A673 (cell line): ENCODE results near the gene SOX21. TPM values are rescaled to one million over a fixed set of nuclear protein-coding genes. Genes with fewer than 3 reads are reported as not detected.

ENCODE experiments used
- BruUV-seq: library from RNA; stranded (reverse); fragments of 400-500 nt; replicated peaks from 2 replicates; lab custom pipeline; 2021; lab: Mats Ljungman, UMichigan
- CTCF ChIA-PET: fragments of 300-600 bp; sonication (Branson Sonifier 250); formaldehyde crosslinking; loops from one replicate; lab custom pipeline; 2022; ENCODE audit warnings: antibody characterized with exemption; lab: Charles Lee
- POLR2A ChIA-PET: fragments of 300-600 bp; sonication (Branson Sonifier 250); formaldehyde crosslinking; loops from one replicate; lab custom pipeline; 2022; ENCODE audit warnings: antibody characterized with exemption; ENCODE audit not compliant: low non-redundant PET; lab: Charles Lee
- DNase-seq: peaks from one replicate; pipeline ENCODE4 v3.0.0-alpha.2; 2015; ENCODE audit warnings: low spot score
- H3K27ac ChIP-seq: fragments of 200-600 bp; sonication (generic); 2 replicates; pipeline ENCODE4 v1.5.1; 2016; ENCODE audit warnings: mixed run types, low read depth, mild to moderate bottlenecking, mixed read lengths, antibody characterized with exemption, low read length; ENCODE audit not compliant: poor library complexity, severe bottlenecking
- H3K27me3 ChIP-seq: fragments of 200-600 bp; sonication (generic); replicated peaks from 2 replicates; pipeline ENCODE4 v1.6.1; 2017; ENCODE audit warnings: mixed run types, low read depth, mild to moderate bottlenecking, mixed read lengths, antibody characterized with exemption, low read length; ENCODE audit not compliant: insufficient read depth, poor library complexity
- H3K36me3 ChIP-seq: fragments of 200-600 bp; sonication (generic); 2 replicates; pipeline ENCODE4 v1.6.1; 2016; ENCODE audit warnings: mixed run types, mild to moderate bottlenecking, mixed read lengths, antibody characterized with exemption, low read length; ENCODE audit not compliant: insufficient read depth, poor library complexity, severe bottlenecking
- H3K4me1 ChIP-seq: fragments of 200-600 bp; sonication (generic); 2 replicates; pipeline ENCODE4 v1.6.1; 2017; ENCODE audit warnings: mixed run types, mild to moderate bottlenecking, mixed read lengths, antibody characterized with exemption, low read length; ENCODE audit not compliant: insufficient read depth, poor library complexity, severe bottlenecking
- H3K4me3 ChIP-seq: fragments of 200-600 bp; sonication (generic); 2 replicates; pipeline ENCODE4 v1.5.1; 2016; ENCODE audit warnings: low read depth, mixed run types, mild to moderate bottlenecking, mixed read lengths, low read length; ENCODE audit not compliant: poor library complexity, severe bottlenecking
- H3K9me3 ChIP-seq: fragments of 200-600 bp; sonication (generic); 2 replicates; pipeline ENCODE4 v1.6.1; 2016; ENCODE audit warnings: mixed run types, low read depth, mild to moderate bottlenecking, mixed read lengths, antibody characterized with exemption, low read length; ENCODE audit not compliant: poor library complexity, severe bottlenecking
- EZH2 ChIP-seq: fragments of 200-600 bp; sonication (generic); IDR thresholded peaks from 2 replicates; pipeline ENCODE4 v1.6.1; 2017; ENCODE audit warnings: borderline replicate concordance, low read depth, mild to moderate bottlenecking, mixed read lengths, antibody characterized with exemption, low read length; ENCODE audit not compliant: poor library complexity, severe bottlenecking
- intact Hi-C: fragments of 100-400 bp; cut with micrococcal nuclease; formaldehyde crosslinking; loops from one replicate; pipeline ENCODE4 v1.10.0; 2022; ENCODE audit not compliant: unreplicated experiment
- total RNA-seq: library from RNA; stranded (reverse); gene quantifications from 2 replicates; pipeline ENCODE4 v1.2.3, GENCODE V29; 2021
- TF ChIP-seq, protein P1 (sequence below): fragments of 300-800, 200-600 bp; sonication (generic); conservative IDR thresholded peaks from 2 replicates; pipeline ENCODE4 v1.5.1; 2017; ENCODE audit warnings: low read depth, mild to moderate bottlenecking, antibody characterized with exemption, low read length, moderate library complexity, mixed read lengths

Gene SOX21
- total RNA-seq, 1 experiment from 2014 or later, result not detected

GRCh38 chr13:94696171-94696570 is 16.2 kb downstream of the SOX21 start:
- POLR2A ChIA-PET, result no interaction called here
- no TSS peak for BruUV-seq

DNA sequence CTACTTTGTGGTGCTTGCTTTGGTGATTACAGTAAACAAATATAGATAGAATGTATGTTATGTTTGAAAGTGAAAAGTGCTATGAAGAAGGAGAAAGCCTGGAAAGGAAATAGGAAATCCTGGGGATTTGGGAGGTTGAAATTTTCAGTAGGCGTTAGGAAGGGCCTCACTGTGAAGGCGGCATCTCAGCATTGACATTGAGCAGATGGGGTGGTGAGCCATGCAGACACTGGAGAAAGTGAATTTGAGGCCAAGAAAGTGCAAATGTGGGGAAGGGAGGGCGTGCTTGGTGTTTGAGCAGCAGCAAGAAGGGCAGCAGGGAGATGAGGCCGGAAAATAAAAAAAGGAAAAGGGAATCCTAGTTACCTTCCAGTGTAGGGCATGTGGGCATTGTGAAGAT is 20.3 kb downstream of the SOX21 start:
- Histone ChIP-seq H3K9me3 (no peaks in the 10 kb centered on the region), H3K4me1 (no peaks in the 10 kb centered on the region), H3K27me3 (peaks cover 38% of the 10 kb centered on the region), H3K36me3 (no peaks in the 10 kb centered on the region), H3K27ac (no peak overlapping the region), H3K4me3 (no peak overlapping the region)
- BruUV-seq, result no TSS peak
- TF ChIP-seq EZH2, result no peak
- TF ChIP-seq, protein P1, sequence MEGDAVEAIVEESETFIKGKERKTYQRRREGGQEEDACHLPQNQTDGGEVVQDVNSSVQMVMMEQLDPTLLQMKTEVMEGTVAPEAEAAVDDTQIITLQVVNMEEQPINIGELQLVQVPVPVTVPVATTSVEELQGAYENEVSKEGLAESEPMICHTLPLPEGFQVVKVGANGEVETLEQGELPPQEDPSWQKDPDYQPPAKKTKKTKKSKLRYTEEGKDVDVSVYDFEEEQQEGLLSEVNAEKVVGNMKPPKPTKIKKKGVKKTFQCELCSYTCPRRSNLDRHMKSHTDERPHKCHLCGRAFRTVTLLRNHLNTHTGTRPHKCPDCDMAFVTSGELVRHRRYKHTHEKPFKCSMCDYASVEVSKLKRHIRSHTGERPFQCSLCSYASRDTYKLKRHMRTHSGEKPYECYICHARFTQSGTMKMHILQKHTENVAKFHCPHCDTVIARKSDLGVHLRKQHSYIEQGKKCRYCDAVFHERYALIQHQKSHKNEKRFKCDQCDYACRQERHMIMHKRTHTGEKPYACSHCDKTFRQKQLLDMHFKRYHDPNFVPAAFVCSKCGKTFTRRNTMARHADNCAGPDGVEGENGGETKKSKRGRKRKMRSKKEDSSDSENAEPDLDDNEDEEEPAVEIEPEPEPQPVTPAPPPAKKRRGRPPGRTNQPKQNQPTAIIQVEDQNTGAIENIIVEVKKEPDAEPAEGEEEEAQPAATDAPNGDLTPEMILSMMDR, result no peak
- intact Hi-C loops, result no loop called here
- CTCF ChIA-PET, result no interaction called here
- no peak for DNase-seq
- POLR2A ChIA-PET, result no interaction called here

More at GRCh38 chr13:94696171-94696570, 16.2 kb downstream of the SOX21 start:
- Histone ChIP-seq H3K9me3 (no peaks in the 10 kb centered on the region), H3K4me3 (no peak overlapping the region), H3K36me3 (no peaks in the 10 kb centered on the region), H3K27me3 (peaks cover 59% of the 10 kb centered on the region), H3K4me1 (no peaks in the 10 kb centered on the region), H3K27ac (no peak overlapping the region)
- TF ChIP-seq, protein P1, result no peak
- no peak for TF ChIP-seq EZH2
- intact Hi-C loops, result no loop called here
- CTCF ChIA-PET, result no interaction called here
- DNase-seq, result no peak

DNA sequence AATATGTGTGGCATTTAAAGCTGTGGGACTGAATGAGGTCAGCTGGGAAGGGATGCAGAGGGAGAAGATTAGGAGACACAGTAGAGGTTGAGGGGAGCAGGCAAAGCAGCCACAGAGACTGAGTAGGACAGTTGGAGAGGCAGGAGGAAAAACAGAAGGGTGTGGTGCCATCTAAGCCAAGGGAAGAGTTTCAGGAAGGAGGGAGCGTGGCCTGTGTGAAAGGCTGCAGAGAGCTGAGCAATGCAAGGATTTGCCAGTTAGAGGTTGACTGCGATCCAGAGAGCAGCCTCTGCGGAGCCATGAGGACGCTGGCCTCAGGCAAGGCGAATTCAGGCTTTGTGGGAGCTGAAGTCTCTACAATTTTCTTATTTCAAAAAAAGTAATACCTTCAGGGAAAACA is 28.9 kb downstream of the SOX21 start:
- DNase-seq, result no peak
- Histone ChIP-seq H3K4me3 (no peak overlapping the region), H3K4me1 (no peaks in the 10 kb centered on the region), H3K9me3 (no peaks in the 10 kb centered on the region), H3K27ac (no peak overlapping the region), H3K36me3 (no peaks in the 10 kb centered on the region), H3K27me3 (no peaks in the 10 kb centered on the region)
- ChIA-PET CTCF (no interaction called here), POLR2A (interaction anchor here (0.6 kb wide), 1 partner anchor 940 kb away, joined by 4 read pairs; no protein-coding TSS in a partner anchor)
- BruUV-seq, result no TSS peak
- TF ChIP-seq, protein P1, result no peak
- TF ChIP-seq EZH2, result no peak
- intact Hi-C loops, result no loop called here
